Stimulated activated CD4-positive, alpha-beta T cell treated with anti-CD3 and anti-CD28 coated beads, Interleukin-15, amount 100 ng/mL, for 48 hours (primary cell): ENCODE data around the gene KCNMA1.

Experiments
- DNase-seq, 2 donors: peaks; one replicate each; pipeline ENCODE4 v3.0.0-alpha.2; 2020; ENCODE audit warnings: low read depth in 2 of 2

Gene KCNMA1

DNA sequence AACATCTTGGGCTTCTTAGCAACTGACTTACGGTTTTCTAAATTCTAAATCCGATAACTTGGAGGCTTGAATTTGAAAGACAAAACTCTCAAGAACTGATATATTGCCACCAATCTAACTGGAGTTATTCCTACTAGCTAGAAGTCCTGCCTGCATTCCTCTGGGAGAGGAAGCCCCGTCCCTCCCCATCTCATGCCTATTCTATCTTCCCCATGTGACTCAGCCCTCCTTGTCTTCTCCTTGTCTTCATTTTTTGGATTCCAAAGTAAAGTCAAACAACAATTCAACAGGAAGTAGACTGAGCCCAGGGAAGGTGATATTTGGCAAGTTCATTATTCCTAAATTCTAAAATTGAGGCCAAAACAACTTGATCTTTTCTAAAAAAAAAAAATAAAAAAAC lies 587.7 kb downstream of the KCNMA1 start:
- no peak for DNase-seq

DNA sequence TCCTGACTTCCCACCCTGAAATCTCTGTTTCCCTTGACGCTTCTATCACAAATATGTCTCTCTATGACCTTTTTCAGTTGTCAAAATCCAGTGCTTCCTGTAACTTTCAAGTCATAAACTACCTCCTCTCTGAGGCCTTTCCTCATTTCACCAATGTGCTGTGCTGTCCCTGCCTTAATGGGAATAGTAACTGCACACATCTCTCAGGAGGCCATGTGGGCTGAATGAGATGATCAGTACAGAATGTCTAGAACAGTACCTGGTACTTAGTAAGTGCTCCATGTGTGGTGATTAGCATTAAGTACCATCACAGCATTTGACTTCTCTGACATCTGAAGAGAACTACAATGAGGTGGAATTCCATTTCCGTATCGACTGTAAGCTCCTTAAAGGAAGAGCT lies 588.5 kb downstream of the KCNMA1 start:
- no peak for DNase-seq

DNA sequence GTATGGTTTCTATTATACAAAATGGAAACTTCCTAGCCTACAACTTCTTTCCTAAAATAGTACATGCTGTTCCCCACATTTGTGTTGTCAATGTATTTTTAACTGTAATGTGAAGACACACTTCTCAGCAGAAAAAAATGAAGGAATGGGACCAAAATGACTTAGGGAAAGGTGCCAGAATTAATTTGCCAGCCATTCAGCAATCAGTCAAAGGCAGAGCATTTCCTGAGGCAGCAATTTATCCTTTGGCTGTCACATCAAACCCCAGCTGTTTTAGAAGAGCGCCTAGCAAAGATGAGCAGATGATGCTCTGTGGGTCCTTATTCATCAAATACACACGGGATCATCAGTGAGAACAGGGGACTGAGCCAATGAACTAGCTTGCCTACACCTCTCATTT lies 592.5 kb downstream of the KCNMA1 start:
- DNase-seq, result no peak

DNA sequence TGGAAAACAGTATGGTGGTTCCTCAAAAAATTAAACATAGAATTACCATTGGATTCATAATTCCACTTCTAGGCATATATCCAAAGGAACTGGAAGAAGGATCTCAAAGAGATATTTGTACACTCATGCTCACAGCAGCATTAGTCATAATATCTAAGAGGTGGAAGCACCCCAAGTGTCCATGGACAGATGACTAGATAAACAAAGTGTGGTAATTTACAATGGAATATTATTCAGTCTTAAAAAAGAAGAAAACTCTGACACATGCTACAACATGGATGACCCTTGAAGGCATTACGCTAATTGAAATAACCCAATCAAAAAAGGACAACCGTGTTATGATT lies 594.2 kb downstream of the KCNMA1 start:
- no peak for DNase-seq

DNA sequence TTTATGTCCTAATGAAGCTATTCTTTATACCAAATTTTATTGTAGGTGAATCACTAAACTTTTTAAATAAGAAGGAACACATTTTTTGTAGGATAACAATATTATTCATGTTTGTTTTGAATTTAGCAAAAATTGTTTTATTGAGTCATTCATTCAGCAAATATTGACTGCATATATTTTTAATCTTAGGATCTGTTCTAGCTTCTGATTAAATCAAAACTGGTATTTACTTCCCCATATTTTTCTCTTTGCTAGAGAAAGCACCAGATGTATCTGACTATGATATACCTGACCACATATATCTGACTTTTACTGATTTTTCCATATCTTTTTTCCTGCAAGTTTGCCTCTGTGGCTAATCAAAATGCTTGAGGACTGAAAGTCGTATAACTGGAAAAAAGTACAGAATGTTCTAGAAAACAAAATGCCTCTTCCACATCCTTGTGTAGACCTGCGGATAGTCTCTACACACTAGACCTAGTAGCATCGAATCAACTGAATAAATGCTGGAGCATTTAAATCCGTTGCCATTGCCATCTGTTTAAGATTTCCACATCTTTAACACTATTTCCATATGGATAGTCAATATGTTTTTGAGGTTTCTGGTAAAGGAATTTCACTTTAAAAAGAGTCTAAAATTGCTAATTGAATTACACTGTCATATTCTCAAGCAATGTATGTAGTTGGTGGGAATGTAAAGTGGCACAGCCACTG lies 594.7 kb downstream of the KCNMA1 start:
- DNase-seq, result no peak

DNA sequence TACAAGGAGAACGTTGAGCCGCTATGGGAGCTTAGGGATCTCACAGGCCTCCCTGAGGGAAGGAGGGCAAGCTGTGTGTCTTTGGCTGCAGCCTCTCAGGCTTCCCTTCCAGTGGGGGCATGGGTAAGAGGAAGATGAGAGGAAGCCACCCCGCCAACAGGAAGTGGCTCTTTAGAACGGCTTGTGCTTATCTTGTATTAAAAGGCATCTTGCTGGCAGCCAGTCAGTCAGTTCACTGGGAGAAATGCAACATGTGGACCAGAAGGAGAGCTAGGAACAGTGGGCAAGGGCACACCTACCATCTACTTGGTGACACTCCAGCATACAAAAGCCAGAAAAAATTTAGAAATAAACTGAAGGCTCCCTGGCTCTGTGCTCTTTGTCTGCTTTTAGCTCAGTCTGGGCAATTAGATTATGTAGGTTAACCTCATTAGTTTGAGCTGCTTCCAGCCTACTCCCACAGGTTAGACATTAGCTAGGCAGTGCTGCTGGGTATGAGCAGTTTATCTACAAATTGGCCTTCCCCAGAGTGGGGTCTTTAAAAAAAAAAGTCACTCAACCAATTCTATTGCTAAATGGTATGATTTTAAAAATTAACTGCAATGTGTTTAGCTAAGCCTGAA lies 595.9 kb downstream of the KCNMA1 start:
- DNase-seq, result peak in 1 of 2 donors; percentile 1

DNA sequence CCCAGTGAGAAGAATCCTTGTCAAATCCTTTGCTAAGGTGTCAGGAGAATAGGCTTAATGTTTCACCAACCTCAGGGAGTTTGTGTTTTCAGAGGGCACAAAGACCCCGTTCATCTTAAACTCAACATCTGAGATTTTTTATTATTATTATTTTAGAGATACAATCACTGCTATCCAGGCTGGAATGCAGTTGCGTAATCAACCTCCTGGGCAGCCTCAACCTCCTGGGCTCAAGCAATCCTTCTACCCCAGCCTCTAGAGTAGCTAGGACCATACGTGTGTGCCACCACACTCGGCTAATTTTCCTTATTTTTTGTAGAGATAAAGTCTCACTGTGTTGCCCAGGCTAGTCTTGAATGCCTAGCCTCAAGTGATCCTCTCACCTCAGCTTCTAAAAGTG lies 599.2 kb downstream of the KCNMA1 start:
- DNase-seq, result no peak

DNA sequence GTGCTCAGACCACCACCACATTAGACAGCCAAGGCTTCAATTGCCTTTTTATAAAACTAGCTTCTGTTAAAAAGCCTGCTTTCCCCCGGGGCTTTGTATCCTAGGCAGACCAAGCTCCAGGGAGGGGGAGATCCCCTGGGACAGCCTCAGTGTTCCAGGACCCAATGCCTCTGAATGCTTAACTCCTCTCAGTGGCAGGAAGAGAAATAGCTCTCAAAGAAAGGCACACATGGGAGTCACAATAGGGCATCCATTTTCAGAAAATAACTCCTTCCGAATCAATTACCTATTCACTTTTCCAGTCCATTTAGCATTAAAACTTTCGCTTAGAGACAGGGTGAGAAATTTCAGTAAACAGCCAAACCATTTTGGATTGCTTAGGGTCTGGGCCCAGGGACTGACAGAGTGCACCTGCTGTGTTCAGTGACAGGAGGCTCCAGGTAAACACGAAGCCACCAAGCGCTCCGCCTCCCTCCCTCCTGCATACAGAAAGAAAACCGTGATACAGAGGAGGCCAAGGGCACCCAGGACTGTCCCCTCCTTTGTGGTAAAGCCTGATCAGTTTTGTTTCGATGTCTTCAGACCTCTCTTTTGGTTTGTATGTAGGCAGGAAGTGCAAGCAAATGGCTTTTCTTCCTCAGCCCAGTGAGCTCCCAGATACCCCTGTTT lies 599.7 kb downstream of the KCNMA1 start:
- DNase-seq, result no peak

DNA sequence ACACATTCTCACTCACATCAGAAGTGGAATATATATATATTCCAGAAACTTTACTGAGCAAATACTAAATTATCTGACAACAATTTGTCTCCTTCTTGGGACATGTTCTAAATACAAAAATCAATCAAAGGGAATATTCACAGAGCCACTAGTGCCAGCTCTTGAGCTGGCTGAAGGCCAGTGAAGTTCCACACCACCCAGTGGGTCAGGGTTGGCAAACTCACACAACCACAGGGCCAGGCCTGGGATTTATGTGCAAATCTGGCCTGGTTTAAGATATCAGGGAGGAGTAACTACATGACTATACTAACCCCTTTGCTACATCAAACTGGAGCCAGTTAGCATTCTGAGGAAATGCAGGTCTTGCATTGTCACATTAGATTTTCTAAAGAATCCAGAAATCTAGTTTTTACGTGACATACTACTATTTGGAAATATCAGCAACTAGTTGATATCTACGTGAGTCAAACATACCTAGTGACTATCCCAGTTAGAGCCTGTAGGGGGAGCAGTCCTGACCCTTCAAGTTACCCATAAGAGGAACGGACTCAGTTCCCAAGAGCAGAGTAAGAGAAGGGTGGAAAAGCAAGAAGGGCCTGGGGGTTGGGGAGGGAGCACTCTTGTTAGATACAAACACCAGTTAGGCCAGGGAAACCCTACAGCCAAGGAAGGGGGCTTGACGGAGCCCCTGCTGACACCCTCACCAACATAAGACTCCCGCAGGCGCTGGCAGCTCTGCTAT lies 600.4 kb downstream of the KCNMA1 start:
- DNase-seq, result no peak

DNA sequence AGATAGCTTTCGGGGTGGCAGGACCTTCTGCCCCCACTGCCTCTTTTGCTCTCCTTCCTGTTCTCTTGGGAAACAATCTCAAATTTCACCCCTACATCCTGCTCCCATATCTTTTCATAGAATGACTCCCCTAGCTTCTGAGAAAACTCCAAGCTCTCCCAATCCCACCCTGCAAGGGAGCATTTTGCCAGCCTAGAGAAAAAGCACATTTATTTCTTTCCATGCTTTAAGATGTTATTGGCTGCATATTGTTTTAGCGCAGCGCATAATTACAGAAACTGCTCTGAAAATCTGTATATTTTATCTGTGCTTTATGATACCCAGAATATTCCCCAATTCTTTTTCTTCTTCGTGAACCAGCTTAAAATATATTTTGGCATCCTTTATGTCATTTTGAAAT lies 601.3 kb downstream of the KCNMA1 start:
- DNase-seq, result no peak

DNA sequence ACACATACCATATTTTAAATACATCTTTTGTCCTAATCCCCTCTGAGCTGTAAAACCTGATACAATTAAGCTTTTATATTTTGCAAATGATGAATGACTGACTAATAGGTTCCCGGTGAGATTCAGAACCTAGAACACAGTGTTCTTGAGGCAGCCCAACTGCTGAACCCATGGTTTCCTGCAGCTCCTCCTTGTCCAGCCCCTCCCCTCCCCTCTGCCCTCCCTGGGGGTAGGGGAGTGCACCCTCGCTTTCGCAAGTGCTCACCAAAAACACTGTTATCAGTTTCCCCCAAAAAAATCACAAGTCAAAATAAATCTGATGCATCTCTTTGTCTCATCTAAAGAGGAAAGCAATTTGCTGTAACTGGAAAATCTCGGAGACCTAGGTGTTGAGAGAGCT lies 602.8 kb downstream of the KCNMA1 start:
- no peak for DNase-seq

DNA sequence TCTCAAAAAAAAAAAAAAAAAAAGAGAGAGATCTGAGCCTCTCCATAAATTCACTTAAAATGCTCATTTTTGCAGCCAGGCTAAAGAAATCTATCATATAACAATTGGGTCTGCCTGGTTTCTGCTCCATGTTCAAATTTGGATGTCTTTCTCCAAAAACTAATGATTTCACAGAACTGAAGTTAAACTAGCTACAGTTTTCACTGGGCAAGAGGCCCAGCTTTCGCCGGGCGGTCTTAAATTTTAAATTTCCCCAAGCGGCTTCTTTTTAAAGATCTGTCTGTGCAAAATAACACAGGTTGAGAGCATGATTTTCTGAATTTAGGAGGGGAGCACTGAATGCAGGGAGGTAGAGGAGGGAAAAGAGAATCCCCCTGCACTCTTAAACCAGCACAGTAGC lies 603.4 kb downstream of the KCNMA1 start:
- no peak for DNase-seq

DNA sequence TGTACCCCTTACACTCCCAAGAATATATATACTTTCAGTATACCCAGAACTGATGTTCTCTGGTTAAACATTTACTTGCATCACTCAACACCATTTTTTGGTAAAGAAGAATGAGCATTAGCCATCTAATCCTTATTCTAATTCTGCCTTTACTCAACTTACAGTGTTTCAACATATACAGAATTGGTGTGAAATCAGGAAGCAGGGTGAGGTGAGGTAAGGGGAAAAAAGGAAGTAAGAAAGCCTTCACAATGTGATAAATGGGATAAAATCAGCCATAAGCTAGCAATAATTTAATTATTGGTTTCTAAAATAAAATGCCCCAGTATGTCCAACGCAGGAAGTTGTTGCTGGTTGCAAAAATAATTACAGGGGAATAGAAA lies 605.4 kb downstream of the KCNMA1 start:
- DNase-seq, result no peak

DNA sequence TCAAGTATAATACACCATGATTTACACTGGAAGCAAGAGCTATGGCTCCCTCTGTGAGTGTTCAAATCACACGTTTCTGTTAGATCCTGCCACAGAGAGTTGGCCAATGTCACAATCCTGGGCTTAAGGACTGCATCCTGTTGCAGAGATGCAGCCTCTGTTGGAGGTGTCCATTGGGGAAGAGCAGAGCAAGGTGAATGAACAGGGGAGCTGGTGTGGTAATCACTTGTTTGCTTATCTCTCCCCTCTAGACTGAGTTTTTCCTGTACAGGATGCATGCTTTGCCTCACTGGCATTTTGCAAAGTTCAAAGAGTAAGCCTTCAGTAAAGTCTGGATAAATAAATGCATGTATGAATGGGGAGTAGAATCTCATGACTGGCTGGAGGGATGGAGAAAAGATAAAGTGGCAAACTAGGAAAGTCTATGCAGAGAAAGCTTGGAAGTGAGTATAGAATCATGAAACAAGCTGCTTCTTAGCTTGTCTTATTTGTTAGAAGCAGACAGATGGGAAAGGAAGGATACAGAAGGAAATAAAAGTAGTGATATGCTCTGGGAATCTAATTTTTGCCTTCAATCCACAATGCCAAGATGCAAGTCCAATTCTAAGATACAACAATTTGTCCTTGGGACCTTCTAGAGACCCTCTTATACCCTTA lies 605.9 kb downstream of the KCNMA1 start:
- DNase-seq, result no peak

DNA sequence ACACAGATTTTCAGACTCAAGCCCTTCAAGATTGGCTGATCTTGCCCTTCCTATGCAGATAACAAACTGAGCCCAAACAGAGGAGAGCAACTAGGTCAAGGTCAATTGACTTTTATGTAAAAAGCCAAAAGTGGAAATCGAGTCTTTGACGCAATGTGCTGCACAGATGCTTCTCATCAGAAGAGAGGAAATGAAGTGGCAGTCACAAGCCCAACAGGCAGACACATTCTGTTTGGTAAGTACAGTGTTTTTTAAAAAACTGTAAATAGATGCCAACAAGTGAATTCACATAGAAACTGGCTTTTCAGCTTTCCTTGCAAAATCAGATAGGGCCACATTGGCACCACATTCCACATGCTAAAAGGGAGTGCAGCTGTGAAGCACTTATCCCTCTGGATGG lies 606.6 kb downstream of the KCNMA1 start:
- no peak for DNase-seq

DNA sequence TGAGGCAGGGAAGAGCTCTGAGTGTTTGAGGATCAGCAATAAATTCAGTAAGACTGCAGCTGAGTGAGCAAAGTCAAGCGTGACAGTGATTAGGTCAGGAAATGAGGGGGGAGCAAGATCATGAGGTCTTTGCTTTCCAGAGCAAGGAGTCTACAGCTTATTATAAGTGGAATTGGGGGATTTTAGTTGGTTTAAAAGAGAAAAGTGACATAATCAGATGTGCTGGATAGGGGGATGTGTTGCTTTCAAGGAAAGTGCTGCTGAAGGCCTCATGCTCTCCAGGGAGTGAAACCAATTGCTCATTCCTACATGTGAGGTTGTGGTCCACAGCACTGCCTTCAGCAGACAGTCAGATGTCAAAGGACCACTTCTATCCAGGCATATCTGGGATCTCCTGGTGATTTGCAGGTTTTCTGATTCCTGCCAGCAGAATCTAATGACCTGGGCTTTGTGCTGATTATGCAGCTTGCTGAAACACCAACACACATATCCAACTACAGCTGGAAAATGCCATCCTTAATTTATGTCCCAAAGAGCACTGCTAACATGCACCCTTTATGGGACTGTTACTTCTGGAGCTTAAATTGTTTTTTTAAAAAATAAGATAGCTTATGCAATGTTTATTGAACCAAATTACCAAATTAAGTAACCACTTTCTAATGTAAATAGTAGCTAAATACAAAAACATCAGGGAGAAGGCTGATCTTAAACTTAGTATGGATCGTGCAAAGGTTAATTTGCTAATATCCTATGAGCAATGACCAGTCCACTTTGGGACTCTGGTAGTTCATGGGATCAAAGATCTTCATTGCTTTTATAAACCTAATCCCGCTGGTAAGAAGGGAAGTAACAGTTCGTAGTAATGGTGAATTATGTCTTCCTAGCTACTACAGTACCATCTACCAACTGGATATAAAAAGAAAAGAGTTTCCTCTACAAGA lies 607.6 kb downstream of the KCNMA1 start:
- DNase-seq, result no peak

DNA sequence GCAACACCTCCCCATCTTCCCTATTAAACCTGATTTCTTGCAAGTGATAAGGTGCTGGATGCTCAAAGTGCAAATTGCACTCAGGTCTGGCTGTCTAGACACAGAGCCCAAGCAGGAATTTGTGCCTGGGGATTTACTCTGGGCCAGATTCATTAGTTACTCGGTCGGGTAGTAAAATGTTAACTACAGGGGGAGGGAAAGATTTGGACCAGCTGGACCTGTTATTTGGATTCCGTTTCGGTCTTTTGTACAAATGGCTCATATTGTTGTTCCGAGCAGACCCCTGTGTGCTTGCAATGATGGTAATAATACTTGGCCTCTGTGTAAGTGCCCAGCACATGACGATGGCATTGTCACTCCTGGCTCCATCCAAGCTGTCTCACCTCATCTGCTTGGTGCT lies 609.6 kb downstream of the KCNMA1 start:
- DNase-seq, result no peak

DNA sequence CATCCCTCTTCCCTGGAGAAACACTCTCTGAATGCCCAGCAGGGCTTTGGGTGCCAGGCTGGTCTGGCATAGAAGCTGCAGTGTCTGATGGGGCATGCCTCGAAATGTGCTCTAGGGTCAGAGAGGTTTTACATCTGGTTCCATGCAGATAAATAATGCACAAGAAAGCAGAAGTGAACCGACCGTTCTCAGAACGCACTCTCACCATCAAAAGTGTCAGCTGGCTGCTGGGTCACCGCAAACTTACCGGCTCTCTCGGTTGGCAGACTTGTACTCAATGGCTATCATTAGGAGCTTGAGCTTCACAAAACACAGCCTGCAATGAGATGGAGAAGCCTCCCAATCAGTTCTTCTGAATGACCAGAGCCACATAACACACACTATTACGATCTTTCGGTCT lies 610.0 kb downstream of the KCNMA1 start:
- no peak for DNase-seq

DNA sequence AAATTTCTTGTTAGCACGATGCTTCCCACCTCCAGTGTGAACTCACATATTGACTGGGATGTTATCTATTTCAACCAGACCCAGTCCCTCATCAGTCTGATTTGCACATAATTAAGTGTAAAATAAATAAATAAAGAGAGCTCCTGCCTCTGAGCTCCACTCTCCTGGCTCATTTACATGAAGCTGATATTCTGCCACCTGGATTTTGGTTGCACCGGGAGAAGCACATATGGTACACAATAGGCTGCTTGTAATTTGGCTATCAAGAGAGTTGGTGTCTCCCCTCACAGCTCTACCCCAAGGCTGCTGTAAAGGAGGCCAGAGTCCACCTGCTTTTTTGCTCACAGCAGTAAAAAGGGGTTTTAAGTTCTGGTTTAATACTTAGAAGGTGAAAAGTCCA lies 610.5 kb downstream of the KCNMA1 start:
- DNase-seq, result no peak

DNA sequence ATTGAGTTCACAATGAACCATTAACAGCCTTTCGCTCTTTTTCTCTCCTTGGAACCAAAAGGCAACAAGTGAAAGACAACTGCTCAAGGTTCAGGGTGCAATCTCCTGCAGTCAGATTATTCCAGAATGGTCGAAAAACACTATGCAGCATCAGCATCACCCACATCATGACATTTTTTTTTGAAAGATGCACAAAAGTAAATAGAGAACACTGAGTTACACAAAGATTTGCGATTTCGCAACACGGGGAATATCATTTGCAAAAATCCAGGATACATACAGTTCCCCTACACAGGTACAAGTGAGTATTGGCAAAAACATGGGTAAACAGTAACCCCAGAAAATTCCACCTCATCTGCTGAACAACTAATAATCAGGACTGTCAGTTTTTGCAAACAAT lies 611.5 kb downstream of the KCNMA1 start:
- DNase-seq, result no peak

DNA sequence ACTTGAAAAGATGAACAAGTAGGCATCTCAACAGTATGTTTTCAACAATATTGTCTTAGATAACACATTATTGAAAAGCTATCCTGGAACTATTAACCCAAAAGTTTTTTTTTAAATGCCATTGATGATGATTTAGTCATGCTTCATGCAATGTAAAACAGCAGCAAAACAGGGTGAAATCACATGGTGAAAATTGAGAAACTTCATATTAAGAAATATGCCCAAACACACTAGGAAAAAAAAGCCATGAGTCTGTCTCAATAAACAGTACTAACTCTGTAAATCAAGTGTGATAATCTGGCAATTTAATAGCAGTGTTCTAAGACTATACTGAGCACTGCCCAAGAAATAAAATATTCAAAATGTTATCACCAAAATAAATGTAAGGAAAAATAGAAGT lies 613.1 kb downstream of the KCNMA1 start:
- DNase-seq, result no peak
